WI38 (cell line): ENCODE measurements around the gene GOLGA7B.
"Not testable (repeated sequence)": the region's sequence is repeated elsewhere in the genome, so short reads cannot be mapped to it uniquely, and the experiment has no call there.

Source experiments
- H3K4me3 ChIP-seq: 2 replicates; pipeline ENCODE4 v1.5.1; 2011; ENCODE audit warnings: low read depth, mild to moderate bottlenecking, control low read depth, low read length
- TF ChIP-seq, protein P1 (sequence below): IDR thresholded peaks from 2 replicates; pipeline ENCODE4 v1.5.1; 2012; ENCODE audit warnings: low read depth, mild to moderate bottlenecking, control low read depth, low read length

Gene GOLGA7B

DNA sequence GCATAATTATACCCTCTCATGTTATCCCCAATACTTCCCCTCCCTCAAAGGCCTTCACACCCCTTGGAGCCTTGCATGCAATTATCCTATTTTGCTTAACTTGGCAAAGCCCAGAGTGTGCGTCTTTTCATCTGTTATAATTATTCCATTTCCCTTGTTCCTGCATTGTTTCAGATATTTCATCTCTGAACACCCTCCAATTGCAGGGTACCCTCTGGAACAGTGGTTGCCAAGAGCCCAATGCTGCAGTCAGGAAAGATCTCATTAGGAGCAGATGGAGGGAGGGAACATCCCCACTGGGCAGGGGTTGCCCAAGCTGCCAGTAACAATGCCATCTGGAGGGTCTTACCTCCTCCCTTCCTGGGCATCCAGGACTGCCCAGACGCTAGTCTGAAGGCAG lies 18.4 kb upstream of the GOLGA7B start:
- H3K4me3 ChIP-seq = no peak overlapping the region
- TF ChIP-seq, protein P1, sequence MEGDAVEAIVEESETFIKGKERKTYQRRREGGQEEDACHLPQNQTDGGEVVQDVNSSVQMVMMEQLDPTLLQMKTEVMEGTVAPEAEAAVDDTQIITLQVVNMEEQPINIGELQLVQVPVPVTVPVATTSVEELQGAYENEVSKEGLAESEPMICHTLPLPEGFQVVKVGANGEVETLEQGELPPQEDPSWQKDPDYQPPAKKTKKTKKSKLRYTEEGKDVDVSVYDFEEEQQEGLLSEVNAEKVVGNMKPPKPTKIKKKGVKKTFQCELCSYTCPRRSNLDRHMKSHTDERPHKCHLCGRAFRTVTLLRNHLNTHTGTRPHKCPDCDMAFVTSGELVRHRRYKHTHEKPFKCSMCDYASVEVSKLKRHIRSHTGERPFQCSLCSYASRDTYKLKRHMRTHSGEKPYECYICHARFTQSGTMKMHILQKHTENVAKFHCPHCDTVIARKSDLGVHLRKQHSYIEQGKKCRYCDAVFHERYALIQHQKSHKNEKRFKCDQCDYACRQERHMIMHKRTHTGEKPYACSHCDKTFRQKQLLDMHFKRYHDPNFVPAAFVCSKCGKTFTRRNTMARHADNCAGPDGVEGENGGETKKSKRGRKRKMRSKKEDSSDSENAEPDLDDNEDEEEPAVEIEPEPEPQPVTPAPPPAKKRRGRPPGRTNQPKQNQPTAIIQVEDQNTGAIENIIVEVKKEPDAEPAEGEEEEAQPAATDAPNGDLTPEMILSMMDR = no peak

DNA sequence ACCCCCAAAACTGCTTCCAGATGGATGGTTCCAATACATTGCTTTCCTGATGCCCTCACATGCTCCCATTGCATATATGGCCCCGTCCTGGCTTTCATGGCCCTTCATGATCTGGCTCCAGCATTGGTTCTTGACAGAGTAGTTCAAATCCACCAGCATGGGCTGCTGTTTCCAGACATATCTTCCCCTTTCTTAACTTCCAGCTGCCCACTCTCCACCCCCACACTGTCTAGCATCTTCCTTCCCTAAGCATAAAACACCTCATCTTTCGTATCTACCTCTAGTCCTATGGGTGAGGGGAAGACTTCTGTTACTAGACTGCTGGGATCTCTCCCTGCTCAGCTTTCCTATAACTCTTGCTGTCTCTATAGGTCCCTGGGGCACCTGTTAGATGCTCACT lies 13.2 kb upstream of the GOLGA7B start:
- no peak overlapping the region for H3K4me3 ChIP-seq
- TF ChIP-seq, protein P1 = no peak

DNA sequence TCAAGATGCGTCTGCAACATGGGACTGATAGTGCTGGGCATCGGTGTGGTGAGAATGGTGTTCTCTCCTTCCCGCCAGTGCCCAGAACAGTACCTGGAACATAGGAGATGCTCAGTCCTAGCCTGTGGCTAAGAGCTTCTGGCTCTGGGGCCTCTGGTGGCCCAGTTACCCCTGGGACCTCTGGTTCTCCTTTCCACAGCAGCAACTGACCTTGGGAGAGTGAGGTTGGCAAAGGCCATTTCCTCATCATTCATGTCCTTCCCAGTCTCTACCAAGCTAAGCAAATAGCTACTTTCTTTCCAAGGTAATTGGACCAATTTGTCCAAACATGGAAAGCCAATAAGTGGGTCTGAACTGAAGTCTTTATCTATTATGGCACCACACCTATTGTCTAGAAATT lies 11.6 kb upstream of the GOLGA7B start:
- no peak overlapping the region for H3K4me3 ChIP-seq
- TF ChIP-seq, protein P1 = no peak

DNA sequence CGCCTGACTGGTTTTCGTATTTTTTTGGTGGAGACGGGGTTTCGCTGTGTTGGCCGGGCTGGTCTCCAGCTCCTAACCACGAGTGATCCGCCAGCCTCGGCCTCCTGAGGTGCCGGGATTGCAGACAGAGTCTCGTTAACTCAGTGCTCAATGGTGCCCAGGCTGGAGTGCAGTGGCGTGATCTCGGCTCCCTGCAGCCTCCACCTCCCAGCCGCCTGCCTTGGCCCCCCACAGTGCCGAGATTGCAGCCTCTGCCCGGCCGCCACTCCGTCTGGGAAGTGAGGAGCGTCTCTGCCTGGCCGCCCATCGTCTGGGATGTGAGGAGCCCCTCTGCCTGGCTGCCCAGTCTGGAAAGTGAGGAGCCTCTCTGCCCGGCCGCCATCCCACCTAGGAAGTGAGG lies 8.5 kb upstream of the GOLGA7B start:
- not testable (repeated sequence) for H3K4me3 ChIP-seq

DNA sequence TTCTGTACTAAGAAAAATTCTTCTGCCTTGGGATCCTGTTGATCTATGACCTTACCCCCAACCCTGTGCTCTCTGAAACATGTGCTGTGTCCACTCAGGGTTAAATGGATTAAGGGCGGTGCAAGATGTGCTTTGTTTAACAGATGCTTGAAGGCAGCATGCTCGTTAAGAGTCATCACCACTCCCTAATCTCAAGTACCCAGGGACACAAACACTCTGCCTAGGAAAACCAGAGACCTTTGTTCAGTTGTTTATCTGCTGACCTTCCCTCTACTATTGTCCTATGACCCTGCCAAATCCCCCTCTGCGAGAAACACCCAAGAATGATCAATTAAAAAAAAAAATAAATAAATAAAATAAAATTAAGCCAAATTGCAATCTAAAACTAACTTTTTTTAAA lies 7.5 kb upstream of the GOLGA7B start:
- H3K4me3 ChIP-seq = not testable (repeated sequence)

DNA sequence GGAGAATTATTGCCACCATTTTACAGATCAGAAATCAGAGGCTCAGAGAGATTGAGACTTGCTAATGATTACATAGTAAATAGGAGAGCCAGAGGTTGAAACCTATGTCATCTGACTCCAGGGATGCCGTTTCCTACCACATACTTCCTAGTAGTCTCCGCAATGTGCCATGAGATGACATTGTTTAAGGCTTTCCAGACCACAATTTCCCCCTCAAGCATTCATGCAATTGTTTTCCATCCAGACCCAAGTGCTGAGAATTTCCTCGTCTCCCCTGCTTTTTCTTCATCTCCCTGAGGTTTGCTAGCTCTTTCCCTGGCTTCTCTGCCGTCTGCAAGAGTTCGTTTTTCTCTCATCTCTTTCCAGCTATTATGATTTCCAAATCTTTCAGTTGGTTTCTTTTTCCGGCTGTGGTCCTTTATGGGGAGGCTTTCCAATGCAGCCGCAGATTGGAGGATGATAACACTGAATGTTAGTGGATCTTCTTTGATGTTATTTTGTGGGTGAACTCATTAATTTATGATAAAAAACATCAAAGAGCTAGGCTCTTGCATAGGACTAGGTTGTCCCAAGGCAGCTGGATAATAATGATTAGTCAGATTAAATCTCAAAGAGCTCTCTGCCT lies 6.9 kb upstream of the GOLGA7B start:
- H3K4me3 ChIP-seq = no peak overlapping the region
- TF ChIP-seq, protein P1 = no peak

DNA sequence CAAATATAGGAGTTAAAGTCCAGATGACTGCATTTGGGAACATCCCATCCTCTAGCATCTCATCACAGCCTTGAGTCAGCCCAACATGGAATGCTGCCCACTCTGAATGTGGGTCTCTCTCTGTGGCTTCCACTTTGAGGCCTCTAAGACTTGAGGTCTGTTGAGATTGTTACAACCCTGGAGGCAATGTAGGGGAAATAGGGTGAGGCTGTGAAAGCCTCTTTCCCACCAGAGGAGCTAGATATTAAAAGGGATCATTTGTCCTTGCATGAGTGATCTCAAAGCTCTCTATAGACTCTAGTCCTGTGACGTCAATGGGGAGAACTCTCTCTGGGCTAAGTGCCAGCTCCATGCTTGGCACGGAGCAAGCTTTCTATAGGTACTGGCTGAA lies 6.4 kb upstream of the GOLGA7B start:
- TF ChIP-seq, protein P1 = no peak
- no peak overlapping the region for H3K4me3 ChIP-seq

DNA sequence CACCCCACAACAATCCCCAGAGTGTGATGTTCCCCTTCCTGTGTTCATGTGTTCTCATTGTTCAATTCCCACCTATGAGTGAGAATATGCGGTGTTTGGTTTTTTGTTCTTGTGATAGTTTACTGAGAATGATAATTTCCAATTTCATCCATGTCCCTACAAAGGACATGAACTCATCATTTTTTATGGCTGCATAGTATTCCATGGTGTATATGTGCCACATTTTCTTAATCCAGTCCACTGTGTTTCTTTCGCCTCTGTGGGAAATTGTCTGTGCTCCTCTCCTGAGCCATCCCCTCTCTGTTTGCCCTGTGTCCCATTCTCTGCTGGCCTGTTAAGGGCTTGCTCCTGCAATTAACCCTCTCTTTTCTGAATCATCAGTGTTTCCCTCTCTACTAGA lies 5.7 kb upstream of the GOLGA7B start:
- not testable (repeated sequence) for H3K4me3 ChIP-seq

DNA sequence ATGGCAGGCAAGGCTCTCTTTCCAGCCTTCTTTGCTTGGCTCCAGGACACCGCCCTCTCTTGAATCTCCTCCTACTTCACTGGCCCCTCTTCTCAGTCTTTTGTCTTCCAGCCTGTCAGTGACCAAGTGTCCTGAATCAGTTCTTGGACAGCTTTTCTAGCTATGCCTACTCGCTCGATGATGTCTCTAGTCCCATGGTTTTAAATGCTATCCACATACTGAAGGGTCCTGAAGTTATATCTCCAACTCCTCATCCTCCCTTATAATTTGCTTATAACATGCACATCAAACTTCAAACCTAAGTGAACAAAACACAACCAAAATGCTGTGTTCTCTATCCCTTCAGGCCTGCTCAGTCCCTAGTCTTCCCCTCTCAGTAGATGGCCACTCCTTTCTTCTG lies 5.0 kb upstream of the GOLGA7B start:
- TF ChIP-seq, protein P1 = no peak
- no peak overlapping the region for H3K4me3 ChIP-seq
